ENCODE results near the gene PITPNM3.

Gene PITPNM3

DNA sequence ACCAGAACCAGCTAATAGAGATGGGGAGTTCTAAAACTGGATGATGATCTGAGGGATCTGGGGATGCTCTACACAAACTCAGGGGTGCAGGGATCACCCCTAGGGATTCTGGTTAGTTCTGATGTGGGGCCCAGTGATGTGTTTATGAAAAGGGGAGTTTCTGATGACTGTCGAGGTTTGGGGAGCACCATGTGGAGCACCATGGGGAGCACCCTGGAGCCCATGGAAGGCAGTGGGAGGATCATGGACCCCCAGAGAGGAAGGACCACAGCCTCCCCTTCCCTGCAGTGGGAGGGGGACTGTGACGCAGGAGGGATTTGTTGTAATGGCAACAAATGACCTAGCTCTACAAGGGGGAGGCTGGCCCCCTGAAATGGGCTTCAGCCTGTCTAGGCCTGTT lies 93.7 kb downstream of the PITPNM3 start:
- no peak for DNase-seq (ENCODE audit: low read depth)

DNA sequence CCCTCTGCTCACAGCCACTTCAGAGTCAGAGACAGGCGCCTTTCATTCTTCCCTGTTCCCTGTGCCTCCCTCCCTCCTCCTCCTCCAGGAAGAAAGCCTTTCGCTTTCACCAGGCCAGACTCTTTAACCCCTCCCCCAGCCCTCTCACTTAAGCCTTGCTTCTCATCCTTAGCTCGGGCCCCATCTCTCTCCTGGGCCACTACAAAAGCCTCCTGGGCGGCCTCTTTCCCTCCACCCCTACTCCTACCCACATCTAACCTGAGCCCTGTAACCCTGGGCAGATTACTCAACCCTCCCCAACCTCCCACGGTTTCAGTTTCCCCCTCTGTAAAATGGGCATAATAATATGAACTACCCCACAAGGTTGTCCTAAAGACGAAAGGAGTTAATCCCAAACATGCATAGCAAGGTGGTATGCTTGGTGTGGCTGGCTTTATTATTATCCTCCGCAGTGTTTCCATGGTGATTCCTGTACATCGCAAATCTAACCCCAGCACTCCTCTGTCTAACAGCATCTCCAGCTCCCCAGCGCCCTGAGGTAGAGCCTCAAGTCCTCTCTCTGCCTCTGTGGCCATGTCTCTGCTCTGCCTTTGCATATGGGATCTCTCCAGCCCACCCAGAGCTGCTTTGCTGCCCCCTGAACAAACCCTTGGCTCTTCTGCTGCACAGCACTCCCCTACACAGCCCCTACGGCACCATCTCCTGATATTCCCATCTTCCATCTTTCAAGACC lies 94.4 kb downstream of the PITPNM3 start:
- DNase-seq (ENCODE audit: low read depth): no peak

DNA sequence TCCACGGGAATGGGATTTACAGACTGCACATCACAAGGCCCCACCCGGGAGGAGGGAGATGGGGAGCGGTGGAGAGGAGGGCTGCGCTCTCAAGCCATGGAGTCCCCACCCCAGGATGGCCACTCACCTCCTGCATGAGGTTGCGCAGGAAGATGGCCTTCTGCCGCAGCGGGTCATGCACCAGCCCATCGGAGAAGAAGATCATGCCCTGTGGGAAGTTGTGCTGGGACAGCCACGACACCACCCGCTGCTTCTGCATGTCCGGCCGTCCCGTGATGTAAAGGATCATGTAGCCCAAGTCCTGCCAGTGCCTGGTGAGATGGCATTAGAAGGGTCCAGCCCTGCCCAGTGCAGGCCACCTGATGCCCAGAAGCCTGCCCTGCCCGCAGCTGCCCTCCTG lies 95.1 kb downstream of the PITPNM3 start:
- DNase-seq (ENCODE audit: low read depth): no peak

DNA sequence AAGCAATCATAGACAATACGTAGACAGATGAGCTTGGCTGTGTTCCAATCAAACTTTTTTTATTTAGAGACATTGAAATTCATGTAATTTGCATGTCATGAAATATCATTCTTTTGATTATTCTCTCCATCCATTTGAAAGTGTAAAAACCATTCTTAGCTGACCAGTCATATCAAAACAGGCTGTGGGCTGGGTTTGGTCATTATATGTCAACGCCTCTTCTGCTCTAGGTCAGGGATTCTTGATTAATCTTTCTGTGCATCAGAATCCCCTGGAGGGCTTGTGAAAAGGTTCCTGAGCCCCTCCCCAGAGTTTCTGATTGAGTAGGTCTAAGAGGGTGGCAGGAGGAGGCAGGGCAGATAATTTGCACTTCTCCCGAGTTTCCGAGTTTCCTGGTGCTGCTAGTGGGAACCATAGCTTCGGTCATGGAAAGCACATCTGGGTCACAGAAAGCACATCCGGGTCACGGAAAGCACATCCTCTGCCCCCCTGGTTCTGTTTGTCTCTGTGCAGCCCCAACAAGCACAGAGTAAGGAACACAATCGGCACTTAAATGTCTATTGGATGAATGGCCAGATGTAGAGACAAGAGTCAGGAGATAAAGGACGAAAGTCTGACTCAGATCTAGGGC lies 95.7 kb downstream of the PITPNM3 start:
- no peak for DNase-seq (ENCODE audit: low read depth)

DNA sequence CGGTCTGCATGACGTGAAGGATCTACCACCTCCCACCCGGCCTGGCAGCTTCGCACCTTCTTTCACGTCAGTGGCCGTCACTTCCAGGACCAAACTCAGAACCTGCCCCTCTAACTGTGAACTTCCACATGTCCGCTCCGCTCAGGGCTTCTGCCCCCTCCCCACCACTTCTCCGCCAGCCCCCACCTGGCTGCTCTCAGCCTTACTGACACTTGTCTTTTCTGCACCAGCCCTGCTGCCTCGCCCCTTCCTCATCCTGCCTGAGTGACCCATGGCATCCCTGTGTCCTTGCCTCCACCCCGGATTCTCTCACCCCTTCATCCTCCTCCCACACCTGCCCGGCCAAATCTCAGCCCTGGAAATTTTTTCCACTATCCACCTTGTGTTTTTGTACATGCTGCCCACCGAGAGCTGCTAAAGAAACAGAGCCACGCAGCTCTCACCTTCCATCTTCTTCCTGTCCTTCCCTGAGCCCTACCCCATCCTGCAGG lies 97.8 kb downstream of the PITPNM3 start:
- no peak for DNase-seq (ENCODE audit: low read depth)

DNA sequence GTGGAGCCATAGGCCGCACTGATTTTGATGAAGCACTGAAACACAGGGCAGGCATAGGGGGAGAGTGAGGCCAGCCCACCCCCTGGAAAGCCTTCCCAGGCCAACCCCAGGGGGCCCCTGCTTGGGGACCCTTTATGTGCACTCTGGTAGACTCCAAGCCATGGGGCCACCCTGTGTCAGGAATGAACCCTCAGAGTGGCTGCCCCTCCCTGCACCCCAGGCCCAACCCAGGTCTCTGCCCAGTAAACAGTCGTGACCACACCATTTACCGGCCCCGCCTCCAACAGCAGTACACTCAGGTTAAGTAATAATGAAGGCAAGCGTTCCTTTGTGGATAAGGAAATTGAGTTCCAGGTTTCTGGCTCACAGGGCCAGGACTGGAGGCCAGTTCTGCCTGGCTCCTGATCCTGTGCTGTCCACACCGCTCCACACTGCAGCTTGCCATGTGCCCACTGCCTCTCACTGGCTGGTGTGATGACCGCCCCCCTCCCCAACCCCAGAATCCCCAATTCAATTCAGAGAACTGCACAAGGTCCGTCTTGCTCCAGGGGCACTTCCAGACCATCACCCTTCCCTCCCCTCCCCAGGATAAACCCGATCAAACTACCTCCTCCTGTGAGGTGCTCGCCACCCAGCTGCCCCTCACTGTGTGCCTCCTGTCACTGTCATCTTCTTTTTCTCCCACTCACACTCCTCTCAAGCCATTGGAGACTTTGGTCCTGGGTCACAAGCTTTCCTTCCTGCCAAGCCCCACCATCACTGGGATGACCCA lies 98.5 kb downstream of the PITPNM3 start:
- DNase-seq (ENCODE audit: low read depth): no peak

DNA sequence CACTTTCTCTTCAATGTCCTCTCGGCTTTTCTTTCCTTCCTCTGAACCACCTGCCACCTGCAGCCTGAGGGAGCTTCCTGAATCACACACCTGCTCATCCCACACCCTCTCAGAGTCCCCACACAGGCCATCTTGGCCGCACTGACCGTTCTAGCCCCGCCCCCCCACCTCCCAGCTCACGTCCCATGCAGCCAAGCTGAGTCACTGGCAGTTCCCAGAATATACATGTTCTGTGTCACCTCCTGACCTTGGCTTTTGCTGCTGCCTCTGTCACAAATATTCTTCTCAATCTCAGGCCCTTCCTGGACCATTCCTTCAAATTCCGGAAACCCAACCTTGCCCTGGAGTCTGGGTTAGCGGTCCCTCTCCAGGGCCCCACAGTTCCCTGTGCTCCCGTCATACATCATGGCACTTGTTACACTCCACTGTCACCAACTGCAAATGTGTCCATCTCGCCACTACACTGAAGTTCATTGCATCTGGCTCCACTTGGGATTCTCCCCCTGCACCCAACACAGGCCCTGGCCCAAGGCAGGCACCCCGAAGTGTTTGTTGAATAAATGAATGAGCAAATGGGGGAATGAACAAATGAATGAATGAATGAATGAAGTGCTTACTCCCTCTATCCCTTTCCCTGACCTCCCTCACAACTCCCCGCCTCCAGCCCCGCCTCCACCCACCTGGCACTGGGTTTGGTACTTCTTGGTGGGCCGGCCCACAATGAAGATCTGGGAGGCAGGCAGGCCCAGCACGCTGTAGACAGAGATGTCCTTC lies 99.3 kb downstream of the PITPNM3 start:
- DNase-seq (ENCODE audit: low read depth): no peak

DNA sequence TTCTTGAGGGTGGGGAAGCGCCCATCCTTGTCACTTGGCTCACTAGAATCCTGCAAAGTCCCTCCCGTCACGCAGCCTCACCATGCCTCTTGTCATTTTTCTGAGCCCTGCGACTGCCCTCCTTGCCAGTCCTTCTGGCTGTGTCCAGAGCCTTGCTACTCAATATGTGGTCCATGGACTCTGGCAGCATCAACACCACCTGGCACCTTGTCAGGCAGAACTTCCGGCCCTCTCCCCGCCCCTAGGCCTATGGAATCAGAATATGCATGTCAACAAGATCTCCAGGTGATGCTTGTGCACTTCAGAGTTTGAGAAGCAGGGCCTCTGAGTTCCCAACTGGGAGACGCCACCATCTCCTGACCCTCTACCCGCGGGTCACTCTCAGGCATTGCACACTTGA lies 100.0 kb downstream of the PITPNM3 start:
- DNase-seq (ENCODE audit: low read depth): no peak

DNA sequence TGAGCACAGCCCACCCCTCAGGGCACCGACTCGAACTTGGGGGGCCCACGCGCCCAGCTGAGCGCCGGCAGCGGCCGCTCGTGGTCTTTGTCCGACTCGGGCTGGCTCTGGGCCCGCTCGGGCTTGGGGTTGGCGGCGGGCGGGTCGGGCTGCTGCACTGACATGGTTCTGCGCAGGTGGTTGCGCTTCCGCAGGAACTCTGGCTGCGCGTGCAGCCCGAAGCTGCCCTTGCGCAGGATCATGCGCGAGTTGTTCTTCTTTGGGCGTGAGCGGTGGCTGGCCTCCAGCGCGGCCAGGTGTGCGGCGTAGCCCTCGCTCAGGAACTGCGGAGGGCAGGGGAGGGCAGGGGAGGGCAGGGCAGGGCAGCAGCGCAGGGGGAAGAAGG lies 101.0 kb downstream of the PITPNM3 start:
- DNase-seq (ENCODE audit: low read depth): no peak

DNA sequence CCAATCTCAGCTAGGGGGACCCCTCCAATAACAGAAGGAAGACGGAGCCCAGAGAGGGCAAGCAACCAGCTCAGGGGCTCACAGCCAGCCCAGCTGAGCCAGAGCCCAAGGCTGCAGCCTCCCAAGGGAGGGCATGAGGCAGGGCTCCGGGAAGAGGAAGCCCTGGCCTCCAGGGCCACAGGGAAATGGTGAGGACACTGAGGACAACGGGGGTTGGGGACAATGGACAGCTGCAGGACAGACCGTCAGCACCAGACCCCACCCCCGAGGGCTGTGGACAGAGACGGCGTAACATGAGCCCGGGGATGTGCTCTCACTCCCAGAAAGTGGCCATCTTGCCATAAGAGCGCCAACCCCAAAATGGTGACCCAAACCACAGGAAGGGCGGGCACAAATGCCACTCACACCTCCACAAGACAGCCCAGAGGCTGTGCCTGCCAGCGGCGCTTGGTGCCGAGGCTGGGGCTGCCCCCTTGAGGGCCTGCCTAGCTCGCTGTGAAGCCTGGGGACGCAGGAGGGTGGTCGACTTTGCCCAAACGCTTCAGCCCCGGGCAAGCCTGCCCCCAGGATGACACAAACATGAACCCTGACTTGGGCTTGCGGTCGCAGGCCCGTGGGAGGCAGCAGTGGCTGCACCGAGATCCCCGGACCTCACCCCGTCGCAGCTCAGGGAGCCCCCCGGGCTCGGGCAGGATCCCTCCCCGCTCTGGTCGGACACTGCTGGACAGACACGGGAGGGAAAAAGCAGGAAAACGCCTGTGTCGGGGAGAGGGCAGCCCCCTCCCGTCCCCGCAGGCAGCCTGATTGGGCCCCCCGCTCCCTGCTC lies 101.6 kb downstream of the PITPNM3 start:
- DNase-seq (ENCODE audit: low read depth): no peak

DNA sequence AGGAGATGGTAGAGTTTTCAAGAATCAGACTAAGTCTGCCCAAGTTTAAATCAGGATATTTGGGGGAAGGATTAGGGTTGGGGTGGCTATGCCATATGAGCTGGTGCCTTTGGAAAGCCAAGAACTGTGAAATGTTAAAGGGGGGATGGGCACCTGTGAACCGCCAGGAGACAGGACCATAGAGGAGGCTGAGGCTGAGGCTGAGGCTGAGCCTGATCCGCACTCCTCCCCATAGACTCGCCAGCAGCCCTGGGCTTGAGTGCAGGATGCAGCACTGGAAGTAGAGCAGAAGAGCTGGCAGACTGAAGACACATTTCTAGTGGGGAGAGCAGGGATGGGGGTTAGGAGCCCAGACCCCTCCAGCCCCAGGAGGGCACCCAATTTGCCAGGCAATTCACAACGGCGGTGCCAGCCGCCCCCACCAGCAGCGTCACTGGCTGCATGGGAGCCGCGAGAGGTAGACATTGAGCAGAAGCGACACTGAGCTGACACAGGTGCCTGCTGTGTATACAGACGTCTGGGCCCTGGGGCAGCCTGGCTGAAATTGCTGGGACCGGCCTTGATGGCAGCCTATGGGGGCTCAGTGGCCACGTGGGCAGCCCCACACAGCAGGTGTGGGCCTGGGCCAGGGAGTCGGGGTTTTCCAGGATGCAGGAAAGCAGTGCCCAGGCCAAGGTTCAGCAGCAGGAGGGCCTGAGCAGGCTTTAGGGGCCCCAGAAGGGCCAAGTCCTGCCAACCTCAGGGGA lies 102.9 kb downstream of the PITPNM3 start:
- no peak for DNase-seq (ENCODE audit: low read depth)

DNA sequence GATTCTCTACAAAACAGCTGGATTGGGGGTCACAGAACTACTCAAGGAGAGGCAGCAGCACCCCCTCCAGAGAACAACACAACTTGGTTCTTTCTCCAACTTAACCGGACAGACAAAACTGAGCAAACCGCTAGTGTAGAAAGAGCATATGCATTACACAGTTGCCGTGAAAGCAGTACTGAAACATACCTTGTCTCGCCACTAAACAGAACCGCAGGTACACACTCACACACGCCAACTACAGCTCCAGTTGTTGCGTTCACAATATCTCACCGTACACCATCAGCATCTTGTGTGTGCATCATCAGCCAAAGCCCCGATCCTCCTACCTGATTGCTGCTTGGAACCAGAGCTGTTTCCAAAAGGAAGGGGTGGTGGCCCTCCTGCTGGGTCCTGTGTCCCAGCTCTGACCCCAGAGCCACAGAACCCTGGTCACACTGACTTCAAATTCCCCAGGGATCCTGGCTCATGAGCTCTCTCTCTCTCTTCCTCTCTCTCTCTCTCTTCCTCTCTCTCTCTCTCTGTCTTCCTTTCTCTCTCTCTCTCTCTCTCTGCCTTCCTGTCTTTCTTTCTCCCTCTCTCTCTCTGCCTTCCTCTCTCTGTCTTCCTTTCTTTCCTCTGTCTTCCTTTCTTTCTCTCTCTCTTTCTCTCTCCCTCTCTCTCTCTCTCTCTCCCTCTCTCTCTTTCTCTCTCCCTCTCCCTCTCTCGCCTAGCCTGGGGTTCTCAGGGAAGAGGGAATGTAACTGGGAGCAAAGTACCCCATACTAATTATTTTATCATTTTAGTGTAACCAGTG lies 103.7 kb downstream of the PITPNM3 start:
- DNase-seq (ENCODE audit: low read depth): no peak

DNA sequence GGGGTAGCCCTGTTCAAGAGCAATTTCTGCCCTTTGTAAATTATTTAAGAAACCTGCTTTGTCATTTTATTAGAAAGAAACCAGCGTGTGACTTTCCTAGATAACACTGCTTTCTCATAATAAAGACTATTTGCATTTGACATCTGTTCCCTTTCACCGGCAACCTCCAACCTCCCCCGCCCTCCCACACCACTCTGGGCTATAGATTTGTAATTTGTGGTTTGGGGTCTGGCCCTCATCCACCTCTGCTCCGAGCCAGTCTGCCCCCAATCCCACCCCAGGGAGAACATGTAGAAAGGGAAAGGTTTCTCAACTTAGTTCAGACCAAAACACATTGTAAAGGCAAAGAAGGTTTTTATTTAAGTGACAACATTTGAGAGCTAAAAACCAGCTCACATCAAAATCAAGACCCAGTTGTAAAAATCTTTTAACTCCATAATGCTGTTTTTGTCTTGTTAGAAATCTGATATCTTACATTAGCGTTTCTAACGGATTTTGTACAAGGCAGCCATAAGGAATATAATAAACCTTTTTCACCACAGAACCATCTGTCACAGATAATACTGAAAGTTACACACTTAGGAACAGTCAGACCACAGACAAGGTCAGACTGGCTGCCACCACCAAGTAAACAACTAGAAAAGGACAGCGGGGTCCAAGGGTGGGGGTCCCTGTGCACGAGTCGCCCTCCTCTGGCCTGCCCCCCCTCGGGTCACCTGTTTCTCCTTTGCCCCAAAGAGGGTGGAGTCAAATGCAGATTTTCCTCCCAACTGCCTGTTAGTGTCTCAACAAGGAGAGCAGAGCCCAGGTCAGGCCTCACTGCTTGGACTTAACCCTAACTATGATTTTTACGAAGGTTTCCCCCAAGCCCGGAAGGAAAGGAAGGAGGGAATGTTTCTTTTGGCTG lies 105.2 kb downstream of the PITPNM3 start:
- no peak for DNase-seq (ENCODE audit: low read depth)

DNA sequence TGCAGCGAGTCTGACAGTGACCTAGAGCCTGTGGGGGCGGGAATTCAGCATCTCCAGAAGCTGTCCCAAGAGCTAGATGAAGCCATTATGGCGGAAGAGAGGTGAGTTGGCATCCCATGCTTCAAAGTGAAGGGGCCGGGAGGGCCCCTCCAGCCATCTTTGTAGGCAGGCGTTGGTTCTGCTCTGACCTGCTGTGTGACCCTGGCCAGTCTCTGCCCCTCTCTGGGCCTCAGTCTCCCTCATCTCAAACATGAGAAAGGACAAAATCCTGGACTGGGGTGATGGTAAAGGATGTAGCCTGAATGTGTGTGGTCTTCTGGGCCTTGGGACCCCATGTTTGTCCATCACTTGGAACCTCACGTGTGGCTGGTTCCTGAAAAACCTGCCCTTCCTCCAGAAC lies 107.0 kb downstream of the PITPNM3 start:
- no peak for DNase-seq (ENCODE audit: low read depth)

DNA sequence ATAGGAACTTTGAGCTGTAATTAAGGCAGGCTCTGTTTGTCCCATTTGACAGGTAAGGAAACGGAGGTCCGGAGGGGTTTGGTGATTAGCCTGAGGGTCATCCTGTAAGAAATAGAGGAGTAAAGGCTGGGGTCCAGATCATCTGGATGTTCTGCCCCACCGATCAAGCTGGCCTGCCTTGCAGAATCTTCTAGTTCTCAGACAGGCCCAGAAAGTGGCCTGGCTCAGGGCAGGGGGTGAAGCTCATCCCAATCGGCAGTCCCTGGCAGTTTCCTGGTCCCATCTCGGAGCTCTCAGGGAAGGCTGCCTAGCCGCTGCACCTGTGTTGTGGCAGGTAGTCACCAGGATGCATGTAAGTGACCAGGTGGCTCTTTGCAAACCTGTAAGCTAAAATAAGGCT lies 107.9 kb downstream of the PITPNM3 start:
- no peak for DNase-seq (ENCODE audit: low read depth)

DNA sequence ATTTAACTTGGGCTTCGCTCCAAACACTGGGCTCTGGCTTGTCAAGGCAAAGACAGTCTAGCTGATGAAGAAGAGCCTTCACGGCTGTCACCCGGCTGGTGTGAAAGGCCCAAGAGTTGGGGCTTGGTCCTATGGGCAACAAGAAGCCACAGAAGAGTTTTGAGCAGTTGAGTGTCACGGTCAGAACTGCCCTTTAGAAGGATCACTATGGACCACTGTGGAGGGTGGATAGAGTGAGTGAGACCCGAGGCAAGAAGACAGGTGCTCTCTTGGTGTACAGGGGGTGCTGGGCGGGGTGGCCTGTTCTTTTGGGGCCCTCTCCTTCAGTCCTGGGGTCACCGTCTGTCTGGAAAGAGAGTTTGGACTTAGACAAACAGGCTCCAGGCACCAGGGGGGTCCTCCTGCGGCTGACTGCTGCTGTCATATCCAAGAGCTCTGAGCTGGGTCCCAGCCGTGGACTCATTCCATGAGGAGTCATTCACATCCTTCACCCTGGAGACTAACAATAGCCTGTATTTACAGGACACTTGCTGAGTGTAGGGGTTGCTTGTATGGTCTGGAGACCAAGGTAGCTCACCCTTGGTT lies 109.7 kb downstream of the PITPNM3 start:
- DNase-seq (ENCODE audit: low read depth): no peak

DNA sequence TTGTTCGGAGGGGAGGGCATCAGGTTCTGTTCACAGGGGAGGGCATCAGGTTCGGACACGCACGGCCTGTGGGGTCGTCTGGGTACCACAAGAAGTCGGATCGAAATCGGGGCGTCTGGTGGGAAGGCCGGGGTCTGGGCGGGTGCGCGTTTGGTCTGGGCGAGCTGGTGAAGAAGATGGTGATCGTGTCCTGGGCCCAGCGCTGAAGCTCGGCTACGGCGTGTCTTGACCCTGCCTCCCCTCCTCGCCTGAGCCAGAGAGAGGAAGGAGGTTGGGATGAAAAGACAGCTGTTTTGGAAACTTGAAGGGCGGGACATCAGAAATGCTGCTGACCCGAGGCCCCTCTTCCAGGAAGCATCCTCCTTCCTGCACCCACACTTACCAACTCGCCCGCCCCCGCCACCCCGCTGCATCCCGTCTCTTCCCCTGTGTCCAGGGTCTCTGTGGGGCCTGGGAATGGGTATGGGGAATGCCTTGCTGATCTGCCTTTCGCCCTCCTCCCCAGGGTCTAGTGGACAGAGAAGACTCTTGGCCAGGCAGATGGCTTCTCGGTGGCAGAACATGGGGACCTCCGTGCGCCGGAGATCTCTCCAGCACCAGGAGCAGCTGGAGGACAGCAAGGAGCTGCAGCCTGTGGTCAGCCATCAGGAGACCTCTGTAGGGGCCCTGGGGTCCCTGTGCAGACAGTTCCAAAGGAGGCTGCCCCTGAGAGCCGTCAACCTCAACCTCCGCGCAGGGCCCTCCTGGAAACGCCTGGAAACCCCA lies 111.6 kb downstream of the PITPNM3 start:
- DNase-seq (ENCODE audit: low read depth): no peak
